Fibroblast of pulmonary artery (primary cell): Measurements from ENCODE around the gene WLS.
"Not testable (repeated sequence)": the region's sequence is repeated elsewhere in the genome, so short reads cannot be mapped to it uniquely, and the experiment has no call there.

ENCODE experiments used
- DNase-seq: peaks from one replicate; pipeline ENCODE4 v3.0.0-alpha.2; 2010; ENCODE audit warnings: low read depth
- H3K4me3 ChIP-seq: replicated peaks from 2 replicates; pipeline ENCODE4 v1.5.1; 2011; ENCODE audit warnings: low read depth, mild to moderate bottlenecking, control low read depth, low read length, moderate library complexity
- TF ChIP-seq, protein P1 (sequence below): IDR thresholded peaks from 2 replicates; pipeline ENCODE4 v1.5.1; 2011; ENCODE audit warnings: mild to moderate bottlenecking, control low read depth, low read length, inconsistent platforms; ENCODE audit errors: missing control alignments

The WLS gene

DNA sequence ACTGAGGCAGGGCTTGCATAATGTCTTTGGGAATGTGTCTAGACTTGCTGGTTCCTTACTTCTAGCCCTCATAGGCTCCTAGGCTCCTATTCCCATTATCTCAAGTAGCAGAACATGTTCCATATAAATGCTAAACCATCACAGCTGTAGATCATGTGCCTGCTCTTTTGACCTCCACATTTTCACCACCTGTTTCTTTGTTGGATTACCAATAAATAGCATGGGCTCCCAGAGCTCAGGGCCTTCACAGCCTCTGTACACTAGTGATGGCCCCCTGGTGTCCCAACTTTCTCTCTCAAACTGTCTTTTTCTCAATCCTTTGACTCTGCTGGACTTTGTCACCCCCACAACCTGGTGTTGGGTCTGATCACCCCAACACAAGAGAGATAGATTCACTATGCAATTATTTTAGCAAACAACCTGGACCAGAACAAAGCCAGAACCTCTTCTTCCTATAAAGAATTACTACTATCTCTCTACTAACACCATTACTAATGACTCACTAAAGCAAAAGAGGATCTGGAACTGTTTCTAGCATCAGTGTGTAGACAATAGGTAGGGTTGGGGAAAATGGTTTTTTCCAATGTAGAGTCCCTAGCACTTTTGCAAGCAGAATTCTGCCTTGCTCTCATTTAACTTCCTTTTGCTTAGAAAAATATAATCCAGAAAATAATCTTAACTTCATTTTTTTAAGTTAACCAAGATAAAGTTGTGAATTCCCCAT is 51.7 kb downstream of the WLS start:
- TF ChIP-seq, protein P1, sequence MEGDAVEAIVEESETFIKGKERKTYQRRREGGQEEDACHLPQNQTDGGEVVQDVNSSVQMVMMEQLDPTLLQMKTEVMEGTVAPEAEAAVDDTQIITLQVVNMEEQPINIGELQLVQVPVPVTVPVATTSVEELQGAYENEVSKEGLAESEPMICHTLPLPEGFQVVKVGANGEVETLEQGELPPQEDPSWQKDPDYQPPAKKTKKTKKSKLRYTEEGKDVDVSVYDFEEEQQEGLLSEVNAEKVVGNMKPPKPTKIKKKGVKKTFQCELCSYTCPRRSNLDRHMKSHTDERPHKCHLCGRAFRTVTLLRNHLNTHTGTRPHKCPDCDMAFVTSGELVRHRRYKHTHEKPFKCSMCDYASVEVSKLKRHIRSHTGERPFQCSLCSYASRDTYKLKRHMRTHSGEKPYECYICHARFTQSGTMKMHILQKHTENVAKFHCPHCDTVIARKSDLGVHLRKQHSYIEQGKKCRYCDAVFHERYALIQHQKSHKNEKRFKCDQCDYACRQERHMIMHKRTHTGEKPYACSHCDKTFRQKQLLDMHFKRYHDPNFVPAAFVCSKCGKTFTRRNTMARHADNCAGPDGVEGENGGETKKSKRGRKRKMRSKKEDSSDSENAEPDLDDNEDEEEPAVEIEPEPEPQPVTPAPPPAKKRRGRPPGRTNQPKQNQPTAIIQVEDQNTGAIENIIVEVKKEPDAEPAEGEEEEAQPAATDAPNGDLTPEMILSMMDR: no peak
- DNase-seq: no peak
- no peak overlapping the region for H3K4me3 ChIP-seq

- no peak overlapping the region for H3K4me3 ChIP-seq
- TF ChIP-seq, protein P1: no peak
- peak; percentile 38 for DNase-seq
Observed at GRCh38 chr1:68178821-68179490, 53.4 kb downstream of the WLS start.

DNA sequence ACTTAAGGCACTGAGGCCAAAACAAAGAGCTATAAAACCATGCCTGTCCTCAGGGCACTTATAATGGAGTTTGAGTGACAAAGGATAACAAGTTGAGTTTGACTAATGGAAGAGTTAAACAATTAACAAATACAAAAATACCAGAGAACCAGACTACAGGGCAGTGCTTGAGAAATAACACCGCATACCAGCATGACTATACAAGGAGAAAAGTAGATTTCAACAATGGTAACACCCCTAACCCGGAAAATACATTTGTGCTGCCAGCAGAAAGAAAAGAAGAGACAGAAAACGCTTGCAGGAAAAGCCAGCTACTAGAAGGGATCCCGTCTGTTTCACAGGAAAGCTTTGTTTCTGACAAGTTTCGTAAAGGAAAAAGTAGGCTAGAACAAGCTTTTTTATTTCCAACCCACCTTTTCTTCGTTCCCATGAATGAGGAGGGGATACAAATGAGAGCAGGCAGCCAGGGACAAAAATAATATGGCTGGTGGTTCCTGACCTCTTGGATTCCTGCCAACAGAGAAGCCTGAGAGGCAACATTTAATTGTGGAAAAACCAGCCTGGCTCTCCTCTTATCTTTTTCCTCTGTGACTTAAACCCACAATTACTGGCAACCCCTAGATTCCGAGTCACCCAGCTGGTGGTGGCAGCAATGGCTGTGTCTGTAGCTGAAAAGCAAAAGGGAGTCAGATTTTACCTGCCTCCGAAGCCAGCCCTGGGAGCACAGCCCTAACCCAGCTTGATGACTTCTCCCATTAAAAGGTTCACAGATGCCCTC is 56.5 kb downstream of the WLS start:
- no peak overlapping the region for H3K4me3 ChIP-seq
- TF ChIP-seq, protein P1: no peak
- peak; percentile 53 for DNase-seq

GRCh38 chr1:68174738-68175113 is 57.6 kb downstream of the WLS start:
- H3K4me3 ChIP-seq: no peak overlapping the region
- TF ChIP-seq, protein P1: no peak
- peak; percentile 61 for DNase-seq

DNA sequence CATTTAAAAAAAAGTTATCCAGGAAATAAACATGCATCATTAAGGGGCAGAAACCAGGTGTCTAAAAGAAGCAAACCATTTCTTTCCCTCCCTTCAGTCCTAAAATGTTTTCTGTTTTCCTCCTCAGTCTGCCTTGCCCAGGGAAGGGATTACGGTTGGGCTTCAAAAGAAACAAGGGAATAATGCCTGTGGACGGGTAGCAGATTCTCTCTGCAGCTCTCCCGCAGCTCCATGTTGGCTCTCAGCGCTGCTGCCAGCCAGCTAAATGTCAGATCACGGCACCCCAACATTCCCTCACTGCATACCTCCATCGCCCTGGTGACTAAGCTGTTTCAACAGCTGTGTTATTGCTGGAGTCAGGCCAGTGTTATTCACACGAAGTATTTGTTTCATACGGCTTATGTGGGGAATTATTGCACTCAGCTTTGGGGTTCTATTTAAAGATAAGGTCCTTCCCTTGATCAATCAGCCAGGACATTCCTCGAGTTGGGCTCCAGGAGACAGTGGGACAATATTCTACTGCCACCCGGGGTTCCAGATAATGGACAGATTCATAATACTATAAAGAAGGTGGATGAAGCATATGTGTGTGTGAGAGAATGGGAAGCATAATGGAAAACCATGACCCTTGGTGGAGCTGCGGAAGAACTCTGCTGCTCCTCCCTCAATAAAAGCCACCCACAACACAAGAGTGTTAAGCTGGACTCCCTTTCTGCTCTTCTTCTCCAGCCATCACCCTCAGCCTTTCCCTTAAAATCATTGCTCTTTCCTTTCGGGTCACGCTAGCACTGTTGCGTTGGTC is 58.2 kb downstream of the WLS start:
- peak overlapping the region; percentile 21 for H3K4me3 ChIP-seq
- DNase-seq: peak; percentile 96
- TF ChIP-seq, protein P1: no peak

DNA sequence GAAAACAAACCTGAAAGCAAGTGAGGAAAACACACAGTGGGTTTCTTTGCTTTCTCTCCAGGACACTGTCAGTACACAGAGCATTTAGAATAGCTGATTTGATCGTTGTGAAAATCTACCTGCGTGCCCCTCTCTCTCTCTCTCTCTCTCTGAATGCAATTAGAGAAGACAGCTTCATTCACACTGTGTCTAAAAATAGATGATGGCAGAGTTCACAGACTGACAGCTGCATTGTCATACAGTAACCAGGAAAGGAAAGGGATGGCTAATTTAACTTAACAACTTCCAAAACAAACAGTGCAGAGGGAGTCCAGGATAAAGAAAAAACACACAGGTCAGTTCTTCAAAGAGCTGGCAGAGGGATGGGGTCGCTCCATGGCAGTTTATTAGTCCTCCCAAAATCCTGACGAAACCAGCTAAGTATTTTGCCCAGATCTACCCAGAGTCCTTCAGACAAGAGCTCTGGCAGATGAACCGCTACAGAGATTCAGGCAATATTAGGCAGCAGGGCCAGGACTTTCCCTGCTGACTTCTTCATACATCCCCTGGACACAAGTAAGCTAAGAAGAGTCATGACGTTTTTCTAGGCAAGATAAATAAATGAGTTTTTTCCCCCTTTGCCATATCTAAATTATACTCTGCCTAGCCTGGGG is 58.9 kb downstream of the WLS start:
- peak; percentile 42 for DNase-seq
- TF ChIP-seq, protein P1: no peak
- H3K4me3 ChIP-seq: peak overlapping the region; percentile 21

GRCh38 chr1:68171795-68172194 is 60.5 kb downstream of the WLS start:
- not testable (repeated sequence) for DNase-seq, H3K4me3 ChIP-seq
